Naive B cell (primary cell): ENCODE results near the gene CFAP161. TPM values are rescaled to one million over a fixed set of nuclear protein-coding genes. Genes with fewer than 3 reads are reported as not detected.
"Not testable (repeated sequence)": the region's sequence is repeated elsewhere in the genome, so short reads cannot be mapped to it uniquely, and the experiment has no call there.

Experiments
- ATAC-seq, 2 donors: fragments of 150-1000 bp; cut with Tn5 transposase; 2 replicates each; pipeline ENCODE4 v1.10.0; 2021; ENCODE audit warnings: low read depth in 2 of 2, mild to moderate bottlenecking in 2 of 2, moderate library complexity in 2 of 2
- DNase-seq: peaks from one replicate; pipeline ENCODE4 v3.0.0; 2022
- H3K27ac Mint-ChIP-seq, 6 donors: one replicate each; pipeline ENCODE4 v1.8.0; 2020 to 2022; ENCODE audit warnings: mild to moderate bottlenecking in 6 of 6, mixed read lengths in 6 of 6, moderate library complexity in 5 of 6, inconsistent platforms in 2 of 6
- H3K27me3 Mint-ChIP-seq, 3 donors: one replicate each; pipeline ENCODE4 v1.8.0; 2021 to 2022; ENCODE audit warnings: mixed read lengths in 3 of 3, mild to moderate bottlenecking in 1 of 3
- H3K36me3 Mint-ChIP-seq, 2 donors: one replicate each; pipeline ENCODE4 v1.8.0; 2020 to 2022; ENCODE audit warnings: mixed read lengths in 2 of 2, inconsistent platforms in 1 of 2, mild to moderate bottlenecking in 1 of 2
- H3K4me1 Mint-ChIP-seq, 3 donors: one replicate each; pipeline ENCODE4 v1.8.0; 2020 to 2022; ENCODE audit warnings: mixed read lengths in 3 of 3, inconsistent platforms in 1 of 3, mild to moderate bottlenecking in 1 of 3, moderate library complexity in 1 of 3
- H3K4me3 Mint-ChIP-seq, 8 donors: one replicate each; pipeline ENCODE4 v1.8.0; 2020 to 2022; ENCODE audit warnings: mild to moderate bottlenecking in 8 of 8, mixed read lengths in 8 of 8, moderate library complexity in 8 of 8, inconsistent platforms in 2 of 8
- H3K9me3 Mint-ChIP-seq, 7 donors: one replicate each; pipeline ENCODE4 v1.8.0; 2020 to 2022; ENCODE audit warnings: mixed read lengths in 7 of 7, mild to moderate bottlenecking in 5 of 7, inconsistent platforms in 2 of 7, moderate library complexity in 1 of 7
- polyA plus RNA-seq, 6 donors: library from polyadenylated mRNA; unstranded; fragments of 300-500 nt; fragmentation: Illumina TruSeq; gene quantifications; one replicate each; pipeline ENCODE4 v1.2.3, GENCODE V29; 2021; ENCODE audit warnings: low read depth in 6 of 6

Gene CFAP161
- polyA plus RNA-seq, 6 donors from 2014 or later = 0.40 TPM; not detected in 5

DNA sequence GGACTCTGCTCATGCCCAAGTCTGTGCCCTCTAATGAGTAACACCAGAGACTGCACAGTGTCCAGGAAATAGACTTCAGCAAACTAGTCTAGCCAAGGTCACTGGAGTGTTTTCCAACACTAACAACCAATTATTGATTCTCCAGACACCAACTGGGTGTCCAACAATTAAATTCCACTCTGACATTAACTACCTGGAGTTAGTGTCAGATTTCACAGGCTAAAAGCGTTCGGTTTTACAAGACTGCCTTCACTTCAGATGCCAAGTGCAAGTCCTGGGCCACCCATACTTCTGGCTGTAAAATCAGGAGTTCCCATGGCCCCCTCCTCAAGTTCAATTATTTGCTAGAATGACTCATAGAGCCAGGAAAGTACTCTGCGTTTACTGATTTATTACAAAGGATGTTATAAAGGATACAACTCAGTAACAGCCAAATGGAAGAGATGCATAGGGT lies 20.8 kb upstream of the CFAP161 start:
- H3K4me1 Mint-ChIP-seq = peaks cover 4 to 7% (median 5%) of the 10 kb centered on the region in 3 donors
- ATAC-seq (no peak), DNase-seq (no peak)
- H3K27me3 Mint-ChIP-seq = peaks cover 30 to 33% (median 32%) of the 10 kb centered on the region in 3 donors
- H3K36me3 Mint-ChIP-seq = no peaks in the 10 kb centered on the region
- H3K27ac Mint-ChIP-seq = no peak overlapping the region
- no peak overlapping the region for H3K4me3 Mint-ChIP-seq
- peaks cover 0 to 4% (median 0%) of the 10 kb centered on the region in 7 donors for H3K9me3 Mint-ChIP-seq

DNA sequence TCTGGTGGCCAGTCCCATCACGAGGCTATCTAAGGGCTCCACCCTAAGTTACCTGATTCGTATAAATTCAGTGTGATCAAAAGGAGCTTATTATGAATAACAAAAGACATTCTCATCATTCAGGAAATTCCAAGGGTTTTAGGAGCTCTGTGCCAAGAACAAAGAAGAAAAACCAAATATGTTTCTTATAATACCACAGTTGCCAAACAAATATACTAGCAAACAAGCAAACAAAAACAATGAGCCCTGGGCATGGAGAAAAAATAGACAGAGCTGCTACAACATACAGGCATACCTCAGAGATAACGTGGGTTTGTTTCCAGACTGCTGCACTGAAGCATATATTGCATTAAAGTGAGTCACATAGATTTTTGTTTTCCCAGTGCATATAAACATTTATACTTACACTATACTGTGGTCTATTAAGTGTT lies 20.2 kb upstream of the CFAP161 start:
- Mint-ChIP-seq H3K27ac (no peak overlapping the region), H3K36me3 (no peaks in the 10 kb centered on the region), H3K4me3 (no peak overlapping the region), H3K9me3 (peaks cover 0 to 4% (median 0%) of the 10 kb centered on the region in 7 donors), H3K4me1 (peaks cover 4 to 7% (median 5%) of the 10 kb centered on the region in 3 donors), H3K27me3 (peaks cover 30 to 34% (median 32%) of the 10 kb centered on the region in 3 donors)
- no peak for DNase-seq
- no peak for ATAC-seq

DNA sequence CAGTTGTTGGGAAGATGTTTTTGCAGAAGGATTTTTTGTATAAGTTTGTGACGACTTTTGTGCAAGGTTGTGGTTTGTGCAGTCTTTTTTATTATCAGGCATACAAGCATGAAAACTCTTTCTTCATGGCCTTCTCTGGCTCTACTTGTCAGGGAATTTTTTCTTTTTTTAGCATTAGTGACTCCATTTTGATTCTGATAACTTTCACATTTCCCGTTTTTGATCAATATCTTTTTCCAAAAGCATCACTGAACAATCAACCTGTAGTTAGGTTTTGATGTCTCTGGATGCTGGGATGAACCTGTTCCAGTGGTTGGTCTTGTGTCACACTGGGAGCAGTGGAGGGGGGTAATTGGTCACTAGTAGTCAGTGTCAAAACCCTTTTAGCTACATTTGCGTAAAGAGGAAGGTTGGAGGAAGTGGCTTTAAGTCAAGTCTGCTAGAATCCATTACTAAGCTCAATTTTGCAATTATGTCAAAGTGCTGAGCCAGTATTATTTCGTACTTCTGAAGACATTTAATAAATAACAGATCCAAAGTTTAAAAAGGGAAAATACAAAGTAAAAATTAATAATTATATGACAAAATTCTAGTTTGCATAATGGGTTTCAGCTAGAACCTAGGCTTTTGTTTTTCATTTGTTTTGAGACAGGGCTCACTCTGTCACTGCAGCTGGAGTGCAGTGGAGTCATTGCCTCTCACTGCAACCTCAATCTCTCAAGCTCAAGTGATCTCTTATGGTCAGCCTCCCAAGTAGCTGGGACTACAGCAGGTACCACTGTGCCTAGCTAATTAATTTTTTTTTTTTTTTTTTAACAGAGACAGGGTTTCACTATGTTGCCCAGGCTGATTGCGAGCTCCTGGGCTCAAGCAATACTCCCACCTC lies 18.8 kb upstream of the CFAP161 start:
- Mint-ChIP-seq H3K9me3 (peaks cover 0 to 8% (median 0%) of the 10 kb centered on the region in 7 donors), H3K4me1 (peaks cover 4 to 7% (median 5%) of the 10 kb centered on the region in 3 donors), H3K4me3 (no peak overlapping the region), H3K36me3 (no peaks in the 10 kb centered on the region), H3K27me3 (peaks cover 33 to 40% (median 35%) of the 10 kb centered on the region in 3 donors), H3K27ac (no peak overlapping the region)
- no peak for DNase-seq
- ATAC-seq = no peak

DNA sequence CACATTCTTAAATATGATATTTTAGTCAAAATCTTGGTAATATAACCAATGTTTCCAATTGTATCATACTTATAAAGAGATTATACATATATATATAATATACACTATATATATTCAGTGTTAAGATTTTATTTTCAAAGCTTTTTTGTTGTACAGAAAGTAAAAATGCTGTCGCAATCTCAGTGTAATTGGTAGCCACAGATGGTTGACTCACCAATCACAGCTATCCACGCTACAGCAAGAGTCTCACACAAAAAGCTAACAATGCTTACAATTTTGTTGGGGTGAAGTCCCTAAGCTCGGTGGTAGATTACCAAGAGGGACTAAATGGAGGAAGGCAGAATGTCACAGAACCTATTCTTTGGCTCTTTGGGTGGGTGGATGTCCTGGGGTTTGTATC lies 16.9 kb upstream of the CFAP161 start:
- no peak for ATAC-seq
- no peaks in the 10 kb centered on the region for H3K36me3 Mint-ChIP-seq
- H3K9me3 Mint-ChIP-seq = peaks cover 0 to 9% (median 4%) of the 10 kb centered on the region in 7 donors
- peaks cover 0 to 3% (median 0%) of the 10 kb centered on the region in 3 donors for H3K4me1 Mint-ChIP-seq
- H3K4me3 Mint-ChIP-seq = no peak overlapping the region
- no peak overlapping the region for H3K27ac Mint-ChIP-seq
- DNase-seq = no peak
- peaks cover 30 to 37% (median 30%) of the 10 kb centered on the region in 3 donors for H3K27me3 Mint-ChIP-seq

DNA sequence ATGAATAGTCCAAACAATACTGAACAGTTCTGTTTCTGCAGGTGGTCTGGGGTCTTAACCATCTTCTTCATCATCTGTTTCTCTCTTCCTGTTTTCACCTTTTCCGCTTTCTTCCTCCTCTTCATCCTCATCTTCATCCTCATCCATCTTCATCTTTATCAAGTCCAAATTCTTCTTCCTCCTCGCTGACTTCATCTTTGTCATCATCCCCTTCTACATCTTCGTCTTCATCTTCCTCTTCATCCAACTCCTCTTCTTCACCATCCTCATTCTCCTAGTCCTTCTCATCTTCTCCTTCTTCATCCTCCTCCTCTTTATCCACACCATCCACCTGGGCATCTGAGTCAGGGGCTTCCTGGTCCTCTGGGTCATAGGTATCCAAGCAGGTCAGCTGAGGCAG lies 16.5 kb upstream of the CFAP161 start:
- ATAC-seq = no peak
- no peak overlapping the region for H3K4me3 Mint-ChIP-seq
- peaks cover 30 to 41% (median 33%) of the 10 kb centered on the region in 3 donors for H3K27me3 Mint-ChIP-seq

DNA sequence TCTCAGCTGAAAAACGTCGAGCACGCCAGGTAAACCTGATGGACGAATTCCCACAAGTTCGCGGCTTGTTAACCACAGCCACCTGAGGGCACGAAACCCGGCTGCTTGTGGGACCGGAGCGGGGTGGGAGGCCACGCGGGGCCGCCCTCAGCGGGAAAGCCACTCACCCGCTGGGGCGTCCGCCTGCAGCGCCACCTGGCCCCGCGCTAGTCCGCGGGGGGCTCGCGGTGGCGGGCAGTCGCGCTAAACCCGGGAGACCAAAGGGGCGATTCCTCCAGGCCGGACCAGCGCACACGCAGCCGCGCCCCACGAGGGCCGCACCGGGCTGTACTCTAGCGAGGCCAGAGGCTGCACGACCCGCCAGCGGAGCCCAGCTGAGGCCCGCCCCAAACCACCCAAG lies 15.7 kb upstream of the CFAP161 start:
- Mint-ChIP-seq H3K27ac (no peak overlapping the region), H3K36me3 (no peaks in the 10 kb centered on the region), H3K9me3 (peaks cover 0 to 9% (median 5%) of the 10 kb centered on the region in 7 donors), H3K4me3 (no peak overlapping the region), H3K27me3 (peaks cover 37 to 49% (median 41%) of the 10 kb centered on the region in 3 donors), H3K4me1 (peaks cover 0 to 3% (median 0%) of the 10 kb centered on the region in 3 donors)
- ATAC-seq (no peak), DNase-seq (no peak)

More for the DNA sequence above, 16.5 kb upstream of the CFAP161 start:
- H3K4me1 Mint-ChIP-seq = peaks cover 0 to 3% (median 0%) of the 10 kb centered on the region in 3 donors
- H3K27ac Mint-ChIP-seq = no peak overlapping the region
- DNase-seq = no peak
- no peaks in the 10 kb centered on the region for H3K36me3 Mint-ChIP-seq
- H3K9me3 Mint-ChIP-seq = peaks cover 0 to 9% (median 5%) of the 10 kb centered on the region in 7 donors

DNA sequence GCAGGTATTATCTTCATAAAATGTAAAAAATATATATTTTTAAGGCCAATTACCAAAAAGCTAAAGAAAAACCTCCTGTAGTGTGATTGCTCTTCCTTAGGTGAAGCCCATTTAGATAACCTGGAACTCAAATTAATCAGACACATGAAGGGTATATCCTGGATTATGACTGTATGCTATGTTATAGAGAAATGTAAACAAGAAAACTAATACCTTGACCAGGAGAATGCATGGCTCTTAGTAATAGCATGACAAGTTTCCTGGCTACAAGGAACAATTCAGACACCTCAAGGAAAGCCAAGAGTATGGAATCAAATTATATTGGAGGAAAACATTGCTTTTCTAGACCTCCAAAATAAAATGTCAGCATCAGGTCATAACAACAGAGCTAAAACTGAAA lies 14.0 kb upstream of the CFAP161 start:
- ATAC-seq (no peak), DNase-seq (no peak)
- Mint-ChIP-seq H3K27ac (no peak overlapping the region), H3K4me3 (no peak overlapping the region), H3K9me3 (peaks cover 0 to 9% (median 5%) of the 10 kb centered on the region in 7 donors), H3K27me3 (peaks cover 43 to 54% (median 46%) of the 10 kb centered on the region in 3 donors), H3K4me1 (peaks cover 0 to 3% (median 0%) of the 10 kb centered on the region in 3 donors), H3K36me3 (no peaks in the 10 kb centered on the region)

DNA sequence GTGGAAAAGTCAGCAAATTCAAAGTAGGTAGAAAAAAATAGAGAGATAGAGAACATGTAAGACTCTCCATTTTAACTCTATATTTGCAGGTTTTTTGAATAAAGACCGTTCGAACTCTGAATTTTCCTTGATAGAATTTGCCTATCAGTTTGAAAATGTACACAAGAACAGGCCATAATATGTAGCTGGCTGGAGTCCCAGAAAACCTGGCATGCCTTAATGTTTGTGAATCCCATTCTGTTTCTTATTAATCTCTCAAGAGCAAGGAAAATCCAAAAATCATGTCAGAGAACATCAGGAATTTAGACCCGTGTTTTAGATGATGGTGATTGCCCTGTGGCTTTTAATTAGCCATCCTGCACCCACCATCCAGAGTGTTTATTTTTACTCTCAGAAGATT lies 7.2 kb upstream of the CFAP161 start:
- H3K27ac Mint-ChIP-seq = no peak overlapping the region
- DNase-seq (no peak), ATAC-seq (no peak)
- H3K4me3 Mint-ChIP-seq = no peak overlapping the region
- H3K4me1 Mint-ChIP-seq = no peaks in the 10 kb centered on the region
- H3K27me3 Mint-ChIP-seq = peaks cover 26 to 75% (median 67%) of the 10 kb centered on the region in 3 donors
- peaks cover 0 to 36% (median 10%) of the 10 kb centered on the region in 7 donors for H3K9me3 Mint-ChIP-seq
- H3K36me3 Mint-ChIP-seq = peaks cover 14 to 15% of the 10 kb centered on the region in 2 donors

DNA sequence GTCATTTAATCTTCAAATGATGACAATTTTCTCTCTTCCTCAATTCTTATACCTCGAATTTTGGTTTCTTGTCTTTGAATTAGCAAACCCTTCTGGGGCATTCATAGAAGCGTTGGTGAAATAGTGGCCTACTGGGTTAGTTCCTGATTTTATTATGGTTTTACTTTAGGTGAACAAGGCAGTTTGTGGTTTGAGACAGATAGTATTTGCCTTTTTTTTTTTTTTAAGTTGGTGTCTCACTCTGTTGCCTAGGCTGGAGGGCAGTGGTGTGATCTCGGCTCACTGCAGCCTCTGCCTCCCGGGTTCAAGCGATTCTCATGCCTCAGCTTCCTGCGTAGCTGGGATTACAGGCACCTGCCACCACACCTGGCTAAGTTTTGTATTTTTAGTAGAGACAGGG lies 7.4 kb downstream of the CFAP161 start:
- H3K27ac Mint-ChIP-seq, DNase-seq, H3K4me3 Mint-ChIP-seq, H3K4me1 Mint-ChIP-seq, H3K36me3 Mint-ChIP-seq, H3K9me3 Mint-ChIP-seq: not testable (repeated sequence)
- peak; percentile 34 to 41 for ATAC-seq
- H3K27me3 Mint-ChIP-seq = peaks cover 14 to 27% (median 19%) of the 10 kb centered on the region in 3 donors

DNA sequence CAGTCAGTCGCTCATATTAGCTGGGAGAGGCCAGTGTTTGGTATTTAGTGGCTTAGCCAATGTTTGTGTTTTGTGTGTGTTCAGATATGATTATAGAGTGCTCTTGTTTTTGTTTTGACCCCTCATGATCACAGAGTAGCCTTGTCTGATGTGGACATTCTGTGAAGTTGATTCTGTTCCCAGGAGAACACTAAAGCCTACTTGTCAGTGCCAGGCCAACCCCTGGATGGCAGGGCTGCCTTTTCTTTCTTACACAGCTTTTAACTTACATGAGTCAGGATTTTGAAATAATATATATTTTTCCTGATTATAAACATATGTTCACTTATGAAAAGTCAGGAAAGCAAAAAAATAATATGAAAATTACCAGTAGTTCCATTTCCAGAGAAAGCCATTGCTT lies 11.9 kb downstream of the CFAP161 start:
- H3K9me3 Mint-ChIP-seq = no peaks in the 10 kb centered on the region
- H3K27ac Mint-ChIP-seq = no peak overlapping the region
- H3K4me1 Mint-ChIP-seq = peaks cover 0 to 6% (median 3%) of the 10 kb centered on the region in 3 donors
- no peak overlapping the region for H3K4me3 Mint-ChIP-seq
- peaks cover 16 to 25% (median 19%) of the 10 kb centered on the region in 3 donors for H3K27me3 Mint-ChIP-seq
- ATAC-seq (no peak), DNase-seq (no peak)
- no peaks in the 10 kb centered on the region for H3K36me3 Mint-ChIP-seq

DNA sequence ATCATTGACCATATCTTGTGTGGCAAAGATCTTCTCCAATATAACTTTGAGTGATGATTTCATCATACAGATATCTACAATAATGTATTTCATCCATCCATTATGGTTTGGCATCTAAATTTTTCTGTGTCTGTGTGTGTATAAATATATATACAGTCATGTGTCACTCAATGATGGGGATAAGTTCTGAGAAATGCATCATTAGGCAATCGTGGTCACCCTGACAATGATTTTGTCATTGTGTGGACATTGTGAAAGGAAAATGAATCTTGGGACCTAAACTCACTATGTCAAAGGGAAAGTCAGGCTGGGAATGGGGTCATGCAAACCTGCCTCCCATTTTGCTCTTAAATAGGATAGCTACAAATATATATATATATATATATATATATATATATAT lies 12.4 kb downstream of the CFAP161 start:
- Mint-ChIP-seq H3K27me3 (peaks cover 19 to 25% (median 21%) of the 10 kb centered on the region in 3 donors), H3K27ac (no peak overlapping the region), H3K36me3 (no peaks in the 10 kb centered on the region), H3K9me3 (no peaks in the 10 kb centered on the region), H3K4me3 (no peak overlapping the region), H3K4me1 (peaks cover 0 to 5% (median 3%) of the 10 kb centered on the region in 3 donors)
- no peak for DNase-seq
- no peak for ATAC-seq

DNA sequence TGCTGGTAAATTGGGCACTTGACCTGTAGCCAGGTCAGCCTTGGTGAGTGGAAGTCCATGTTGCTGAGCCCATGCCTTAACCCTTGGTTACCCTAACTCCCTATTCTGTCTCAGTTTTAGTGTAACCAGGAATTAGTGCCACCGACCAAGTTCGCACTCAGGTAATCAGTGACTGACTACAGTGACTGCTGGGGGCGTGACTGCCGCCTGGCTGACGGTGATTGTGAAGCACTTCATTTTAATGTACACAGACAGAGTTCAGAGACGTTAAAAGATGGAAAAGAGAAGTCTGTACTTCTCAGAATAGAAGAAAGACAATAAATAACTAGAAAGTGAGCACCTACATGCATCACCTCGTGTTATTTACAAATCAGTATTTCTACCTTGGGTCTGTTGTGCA lies 17.3 kb downstream of the CFAP161 start:
- H3K4me1 Mint-ChIP-seq = no peaks in the 10 kb centered on the region
- H3K27me3 Mint-ChIP-seq = peaks cover 14 to 24% (median 22%) of the 10 kb centered on the region in 3 donors
- H3K4me3 Mint-ChIP-seq = no peak overlapping the region
- H3K36me3 Mint-ChIP-seq = no peaks in the 10 kb centered on the region
- H3K27ac Mint-ChIP-seq = no peak overlapping the region
- no peak for DNase-seq
- H3K9me3 Mint-ChIP-seq = no peaks in the 10 kb centered on the region
- no peak for ATAC-seq

DNA sequence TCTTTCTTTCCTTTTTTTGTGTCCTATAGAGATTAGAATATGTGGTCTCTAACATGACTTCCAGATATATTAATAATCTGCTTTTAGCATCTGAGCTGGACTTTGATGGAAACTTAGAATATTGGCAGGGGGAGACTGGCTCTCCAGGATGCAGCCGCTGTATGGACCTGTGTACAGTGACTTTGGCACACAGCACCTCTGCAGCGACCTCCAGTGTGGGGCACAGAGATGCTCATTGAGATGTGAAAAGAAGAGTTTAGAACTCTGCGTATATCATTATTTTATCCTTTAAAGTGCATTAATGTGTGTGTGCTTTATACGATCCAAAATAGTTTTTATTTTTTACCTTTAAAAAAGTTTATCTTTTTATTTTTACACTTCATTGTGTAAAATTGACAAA lies 18.3 kb downstream of the CFAP161 start:
- no peak overlapping the region for H3K27ac Mint-ChIP-seq
- peaks cover 9 to 22% (median 18%) of the 10 kb centered on the region in 3 donors for H3K27me3 Mint-ChIP-seq
- ATAC-seq (no peak), DNase-seq (no peak)
- H3K4me1 Mint-ChIP-seq = no peaks in the 10 kb centered on the region
- no peak overlapping the region for H3K4me3 Mint-ChIP-seq
- H3K9me3 Mint-ChIP-seq = no peaks in the 10 kb centered on the region
- H3K36me3 Mint-ChIP-seq = no peaks in the 10 kb centered on the region

DNA sequence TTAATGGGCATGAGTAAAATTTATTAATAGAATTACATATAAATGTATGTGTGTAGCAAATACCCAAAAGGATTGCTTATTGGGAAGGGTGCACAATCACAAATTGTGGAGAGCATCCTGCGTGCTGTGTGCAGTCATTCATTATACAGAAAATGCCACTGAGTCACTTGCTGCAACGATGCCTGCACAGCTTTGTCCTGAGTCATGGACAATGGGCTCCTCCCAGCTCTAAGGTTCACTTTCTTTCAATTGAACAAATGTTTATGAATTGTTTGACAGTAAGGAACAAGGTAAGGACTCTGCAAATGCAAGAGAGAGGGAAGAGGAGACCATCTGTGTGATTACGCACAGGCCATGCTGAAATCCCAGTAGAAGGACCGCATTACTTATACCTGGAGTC lies 18.7 kb downstream of the CFAP161 start:
- no peak for ATAC-seq
- H3K27me3 Mint-ChIP-seq = peaks cover 8 to 26% (median 17%) of the 10 kb centered on the region in 3 donors
- H3K4me1 Mint-ChIP-seq = no peaks in the 10 kb centered on the region
- no peak overlapping the region for H3K4me3 Mint-ChIP-seq
- H3K27ac Mint-ChIP-seq = no peak overlapping the region
- no peak for DNase-seq
- no peaks in the 10 kb centered on the region for H3K9me3 Mint-ChIP-seq
- H3K36me3 Mint-ChIP-seq = no peaks in the 10 kb centered on the region
